Gastroesophageal sphincter (tissue), 3 donors: ENCODE results near the gene CFHR5.

Experiments used
- POLR2A ChIP-seq, 2 donors: fragments of 450-650 bp; IDR thresholded peaks; one replicate each; pipeline ENCODE4 v1.6.1; 2017; ENCODE audit warnings: antibody characterized with exemption in 2 of 2, mild to moderate bottlenecking in 2 of 2, moderate library complexity in 1 of 2
- POLR2AphosphoS5 ChIP-seq: sonication (generic); formaldehyde crosslinking; IDR thresholded peaks from one replicate; pipeline ENCODE4 v1.6.1; 2017; ENCODE audit warnings: antibody characterized with exemption
- TF ChIP-seq, protein P1 (sequence below), 4 experiments: fragments of 200-600 bp in 2 of 4; fragments of 450-650 bp in 2 of 4; sonication (generic) in 1 of 4; IDR thresholded peaks; one replicate each; pipeline ENCODE4 v1.5.1; 2017 to 2019; ENCODE audit warnings: antibody characterized with exemption in 4 of 4, mild to moderate bottlenecking in 2 of 4, moderate library complexity in 2 of 4

DNA sequence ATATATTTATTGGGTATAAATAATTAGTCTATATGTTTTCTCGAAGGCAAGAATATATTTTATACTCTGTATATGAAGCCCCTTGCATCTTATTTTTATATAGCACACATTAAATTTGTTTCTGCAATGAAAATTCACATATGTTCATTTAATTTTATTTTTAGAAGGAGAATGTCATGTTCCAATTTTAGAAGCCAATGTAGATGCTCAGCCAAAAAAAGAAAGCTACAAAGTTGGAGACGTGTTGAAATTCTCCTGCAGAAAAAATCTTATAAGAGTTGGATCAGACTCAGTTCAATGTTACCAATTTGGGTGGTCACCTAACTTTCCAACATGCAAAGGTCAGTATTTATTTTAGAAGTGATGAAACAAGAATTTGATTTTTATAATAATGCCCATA is 16.6 kb downstream of the CFHR5 start:
- TF ChIP-seq, protein P1, sequence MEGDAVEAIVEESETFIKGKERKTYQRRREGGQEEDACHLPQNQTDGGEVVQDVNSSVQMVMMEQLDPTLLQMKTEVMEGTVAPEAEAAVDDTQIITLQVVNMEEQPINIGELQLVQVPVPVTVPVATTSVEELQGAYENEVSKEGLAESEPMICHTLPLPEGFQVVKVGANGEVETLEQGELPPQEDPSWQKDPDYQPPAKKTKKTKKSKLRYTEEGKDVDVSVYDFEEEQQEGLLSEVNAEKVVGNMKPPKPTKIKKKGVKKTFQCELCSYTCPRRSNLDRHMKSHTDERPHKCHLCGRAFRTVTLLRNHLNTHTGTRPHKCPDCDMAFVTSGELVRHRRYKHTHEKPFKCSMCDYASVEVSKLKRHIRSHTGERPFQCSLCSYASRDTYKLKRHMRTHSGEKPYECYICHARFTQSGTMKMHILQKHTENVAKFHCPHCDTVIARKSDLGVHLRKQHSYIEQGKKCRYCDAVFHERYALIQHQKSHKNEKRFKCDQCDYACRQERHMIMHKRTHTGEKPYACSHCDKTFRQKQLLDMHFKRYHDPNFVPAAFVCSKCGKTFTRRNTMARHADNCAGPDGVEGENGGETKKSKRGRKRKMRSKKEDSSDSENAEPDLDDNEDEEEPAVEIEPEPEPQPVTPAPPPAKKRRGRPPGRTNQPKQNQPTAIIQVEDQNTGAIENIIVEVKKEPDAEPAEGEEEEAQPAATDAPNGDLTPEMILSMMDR (IDR thresholded peaks at IDR 0.05) = no peak
- TF ChIP-seq POLR2A (IDR thresholded peaks at IDR 0.05) = no peak
- TF ChIP-seq POLR2AphosphoS5 = no peak
